GM23338 (cell line): Measurements from ENCODE around the gene CCPG1. TPM values are rescaled to one million over a fixed set of nuclear protein-coding genes. Genes with fewer than 3 reads are reported as not detected.
A peak's percentile ranks its signal among the peaks of the same experiment; 100 is the strongest.

Experiments used
- ATAC-seq: fragments of 200-7000 bp; cut with Tn5 transposase; 3 replicates; pipeline ENCODE4 v1.9.1; 2020
- DNase-seq: peaks from one replicate; pipeline ENCODE4 v3.0.0-alpha.2; 2015; ENCODE audit warnings: low spot score
- H2AFZ ChIP-seq: fragments of 200-600 bp; sonication (generic); 2 replicates; pipeline ENCODE4 v1.8.0; 2016; ENCODE audit warnings: antibody characterized with exemption, mild to moderate bottlenecking, moderate library complexity
- H3F3A ChIP-seq: fragments of 200-600 bp; sonication (generic); replicated peaks from 2 replicates; pipeline ENCODE4 v1.8.0; 2017; ENCODE audit warnings: antibody characterized with exemption, mixed run types, low read depth
- H3K27ac ChIP-seq: fragments of 200-600 bp; sonication (generic); 2 replicates; pipeline ENCODE4 v1.6.1; 2016; ENCODE audit warnings: low read depth
- H3K27me3 ChIP-seq: fragments of 200-600 bp; sonication (generic); 2 replicates; pipeline ENCODE4 v1.8.0; 2016; ENCODE audit warnings: mild to moderate bottlenecking, mixed run types, moderate library complexity; ENCODE audit not compliant: insufficient read depth
- H3K36me3 ChIP-seq: fragments of 200-600 bp; sonication (generic); 2 replicates; pipeline ENCODE4 v1.8.0; 2016; ENCODE audit warnings: mild to moderate bottlenecking; ENCODE audit not compliant: insufficient read depth
- H3K4me1 ChIP-seq: fragments of 200-600 bp; sonication (generic); 2 replicates; pipeline ENCODE4 v1.8.0; 2016; ENCODE audit warnings: mild to moderate bottlenecking, moderate library complexity; ENCODE audit not compliant: insufficient read depth
- H3K4me2 ChIP-seq: fragments of 200-600 bp; sonication (generic); 2 replicates; pipeline ENCODE4 v1.7.1; 2017; ENCODE audit warnings: mixed run types
- H3K4me3 ChIP-seq: fragments of 200-600 bp; sonication (generic); 2 replicates; pipeline ENCODE4 v1.6.1; 2016; ENCODE audit warnings: mixed run types
- H3K79me2 ChIP-seq: fragments of 200-600 bp; sonication (generic); replicated peaks from 2 replicates; pipeline ENCODE4 v1.8.0; 2017; ENCODE audit warnings: mild to moderate bottlenecking; ENCODE audit not compliant: insufficient read depth
- H3K9me2 ChIP-seq: fragments of 200-600 bp; sonication (generic); 2 replicates; pipeline ENCODE4 v1.8.0; 2017; ENCODE audit not compliant: insufficient read depth
- H4K20me1 ChIP-seq: fragments of 200-600 bp; sonication (generic); replicated peaks from 2 replicates; pipeline ENCODE4 v1.8.0; 2017; ENCODE audit warnings: mild to moderate bottlenecking; ENCODE audit not compliant: insufficient read depth
- H3K27ac Mint-ChIP-seq: 2 replicates; pipeline ENCODE4 v1.8.0; 2020; ENCODE audit warnings: inconsistent platforms, mild to moderate bottlenecking, moderate library complexity, mixed read lengths
- H3K27me3 Mint-ChIP-seq: 3 replicates; pipeline ENCODE4 v1.8.0; 2022; ENCODE audit warnings: low read depth, mild to moderate bottlenecking, moderate library complexity, mixed read lengths, inconsistent platforms; ENCODE audit not compliant: insufficient read depth, poor library complexity
- H3K36me3 Mint-ChIP-seq: 3 replicates; pipeline ENCODE4 v1.8.0; 2021; ENCODE audit warnings: low read depth, mild to moderate bottlenecking, inconsistent platforms, moderate library complexity, mixed read lengths
- H3K4me1 Mint-ChIP-seq: 3 replicates; pipeline ENCODE4 v1.8.0; 2020; ENCODE audit warnings: mild to moderate bottlenecking, inconsistent platforms, mixed read lengths
- H3K4me3 Mint-ChIP-seq: 3 replicates; pipeline ENCODE4 v1.8.0; 2021; ENCODE audit warnings: moderate library complexity, mild to moderate bottlenecking, inconsistent platforms, mixed read lengths
- H3K9me3 Mint-ChIP-seq: 3 replicates; pipeline ENCODE4 v1.8.0; 2020; ENCODE audit warnings: moderate library complexity, mild to moderate bottlenecking, inconsistent platforms, mixed read lengths
- CREB1 ChIP-seq: fragments of 250-450 bp; sonication (Bioruptor Pico); IDR thresholded peaks from 2 replicates; pipeline ENCODE4 v1.5.0; 2020; ENCODE audit warnings: low read depth, mild to moderate bottlenecking, moderate library complexity
- JUNB ChIP-seq: IDR thresholded peaks from one replicate; pipeline ENCODE4 v1.6.1; 2016; ENCODE audit warnings: antibody characterized with exemption; ENCODE audit not compliant: unreplicated experiment
- polyA plus RNA-seq: library from polyadenylated mRNA; unstranded; fragments of >200 nt; fragmentation: Nextera tagmentation; extraction: Ambion mirVana; gene quantifications from 2 replicates; pipeline ENCODE4 v1.2.1, GENCODE V29; 2016
- total RNA-seq: library from RNA; depleted of rRNA; stranded (reverse); fragments of >200 nt; shearing (Covaris generic); gene quantifications from 2 replicates; pipeline ENCODE4 v1.2.3, GENCODE V29; 2014
- TF ChIP-seq, protein P1 (sequence below): IDR thresholded peaks from one replicate; pipeline ENCODE4 v1.6.1; 2018; ENCODE audit warnings: antibody characterized with exemption; ENCODE audit not compliant: unreplicated experiment
- TF ChIP-seq, protein P2 (sequence below): fragments of 250-450 bp; sonication (Bioruptor Pico); IDR thresholded peaks from 2 replicates; pipeline ENCODE4 v1.5.0; 2020; ENCODE audit warnings: mild to moderate bottlenecking, moderate library complexity
- TF ChIP-seq, protein P3 (sequence below), 2 experiments: fragments of 200-600 bp in 1 of 2; sonication (generic) in 1 of 2; conservative IDR thresholded peaks; 2 replicates each; pipeline versions ENCODE4 v1.5.1 to v1.6.1; 2016 to 2017; ENCODE audit warnings: antibody characterized with exemption in 2 of 2, low read depth in 2 of 2, mild to moderate bottlenecking in 2 of 2, moderate library complexity in 1 of 2

CCPG1 gene
- total and polyA plus RNA-seq, 2 experiments from 2014 or later: 7.7 to 11.1 TPM

DNA sequence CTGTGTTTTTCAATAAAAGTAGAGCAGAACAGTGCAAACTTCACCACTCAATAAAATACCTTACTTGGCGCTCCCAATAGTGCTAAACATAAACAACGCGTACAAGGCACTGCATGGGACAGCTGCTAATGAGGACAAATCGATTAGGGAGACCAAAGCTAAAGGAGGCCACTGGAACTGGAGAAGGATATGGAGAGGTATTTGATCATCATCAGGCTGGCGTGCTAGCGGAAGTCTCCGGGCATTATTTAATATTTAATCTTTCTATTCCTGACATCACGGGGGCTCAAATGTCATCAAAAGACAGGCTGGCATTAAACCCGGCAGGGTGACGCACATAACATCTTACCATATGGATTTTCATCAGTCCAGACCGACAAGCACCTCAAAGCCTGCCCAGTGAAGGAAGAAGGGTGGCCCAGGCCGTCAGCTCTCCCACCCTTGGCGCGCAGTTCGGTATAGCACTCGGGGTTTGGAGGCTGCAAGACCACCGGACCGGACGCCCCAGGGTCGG, 604 bp downstream of the CCPG1 start (continued):
- TF ChIP-seq CREB1: no peak

DNA sequence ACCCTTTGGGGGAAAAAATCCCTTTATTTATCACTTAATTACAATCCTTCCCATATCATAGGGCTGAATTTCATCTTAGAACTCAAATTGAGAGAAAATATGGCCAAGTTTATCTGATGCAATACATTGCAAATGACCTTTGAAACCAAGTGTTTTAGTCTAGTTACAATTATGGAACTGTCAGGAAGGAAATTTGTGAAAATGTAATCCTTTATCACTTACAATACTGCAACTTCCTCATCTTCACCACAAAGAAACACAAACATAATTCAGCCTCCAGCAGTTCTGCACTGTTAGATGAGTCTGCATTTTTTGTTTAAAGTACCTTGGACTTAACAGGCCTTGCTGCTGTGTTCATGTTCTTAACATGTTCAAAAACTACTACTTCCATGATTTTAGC, 4.6 kb downstream of the CCPG1 start:
- no peaks in the 10 kb centered on the region for H3F3A ChIP-seq
- no peak overlapping the region for H3K4me3 Mint-ChIP-seq
- H3K27ac Mint-ChIP-seq: peak overlapping the region; percentile 67
- H2AFZ ChIP-seq: no peak overlapping the region
- peaks cover 4% of the 10 kb centered on the region for H3K4me1 Mint-ChIP-seq
- H3K9me3 Mint-ChIP-seq: no peaks in the 10 kb centered on the region
- TF ChIP-seq, protein P1, sequence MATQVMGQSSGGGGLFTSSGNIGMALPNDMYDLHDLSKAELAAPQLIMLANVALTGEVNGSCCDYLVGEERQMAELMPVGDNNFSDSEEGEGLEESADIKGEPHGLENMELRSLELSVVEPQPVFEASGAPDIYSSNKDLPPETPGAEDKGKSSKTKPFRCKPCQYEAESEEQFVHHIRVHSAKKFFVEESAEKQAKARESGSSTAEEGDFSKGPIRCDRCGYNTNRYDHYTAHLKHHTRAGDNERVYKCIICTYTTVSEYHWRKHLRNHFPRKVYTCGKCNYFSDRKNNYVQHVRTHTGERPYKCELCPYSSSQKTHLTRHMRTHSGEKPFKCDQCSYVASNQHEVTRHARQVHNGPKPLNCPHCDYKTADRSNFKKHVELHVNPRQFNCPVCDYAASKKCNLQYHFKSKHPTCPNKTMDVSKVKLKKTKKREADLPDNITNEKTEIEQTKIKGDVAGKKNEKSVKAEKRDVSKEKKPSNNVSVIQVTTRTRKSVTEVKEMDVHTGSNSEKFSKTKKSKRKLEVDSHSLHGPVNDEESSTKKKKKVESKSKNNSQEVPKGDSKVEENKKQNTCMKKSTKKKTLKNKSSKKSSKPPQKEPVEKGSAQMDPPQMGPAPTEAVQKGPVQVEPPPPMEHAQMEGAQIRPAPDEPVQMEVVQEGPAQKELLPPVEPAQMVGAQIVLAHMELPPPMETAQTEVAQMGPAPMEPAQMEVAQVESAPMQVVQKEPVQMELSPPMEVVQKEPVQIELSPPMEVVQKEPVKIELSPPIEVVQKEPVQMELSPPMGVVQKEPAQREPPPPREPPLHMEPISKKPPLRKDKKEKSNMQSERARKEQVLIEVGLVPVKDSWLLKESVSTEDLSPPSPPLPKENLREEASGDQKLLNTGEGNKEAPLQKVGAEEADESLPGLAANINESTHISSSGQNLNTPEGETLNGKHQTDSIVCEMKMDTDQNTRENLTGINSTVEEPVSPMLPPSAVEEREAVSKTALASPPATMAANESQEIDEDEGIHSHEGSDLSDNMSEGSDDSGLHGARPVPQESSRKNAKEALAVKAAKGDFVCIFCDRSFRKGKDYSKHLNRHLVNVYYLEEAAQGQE: no peak
- no peak for TF ChIP-seq CREB1
- TF ChIP-seq, protein P2, sequence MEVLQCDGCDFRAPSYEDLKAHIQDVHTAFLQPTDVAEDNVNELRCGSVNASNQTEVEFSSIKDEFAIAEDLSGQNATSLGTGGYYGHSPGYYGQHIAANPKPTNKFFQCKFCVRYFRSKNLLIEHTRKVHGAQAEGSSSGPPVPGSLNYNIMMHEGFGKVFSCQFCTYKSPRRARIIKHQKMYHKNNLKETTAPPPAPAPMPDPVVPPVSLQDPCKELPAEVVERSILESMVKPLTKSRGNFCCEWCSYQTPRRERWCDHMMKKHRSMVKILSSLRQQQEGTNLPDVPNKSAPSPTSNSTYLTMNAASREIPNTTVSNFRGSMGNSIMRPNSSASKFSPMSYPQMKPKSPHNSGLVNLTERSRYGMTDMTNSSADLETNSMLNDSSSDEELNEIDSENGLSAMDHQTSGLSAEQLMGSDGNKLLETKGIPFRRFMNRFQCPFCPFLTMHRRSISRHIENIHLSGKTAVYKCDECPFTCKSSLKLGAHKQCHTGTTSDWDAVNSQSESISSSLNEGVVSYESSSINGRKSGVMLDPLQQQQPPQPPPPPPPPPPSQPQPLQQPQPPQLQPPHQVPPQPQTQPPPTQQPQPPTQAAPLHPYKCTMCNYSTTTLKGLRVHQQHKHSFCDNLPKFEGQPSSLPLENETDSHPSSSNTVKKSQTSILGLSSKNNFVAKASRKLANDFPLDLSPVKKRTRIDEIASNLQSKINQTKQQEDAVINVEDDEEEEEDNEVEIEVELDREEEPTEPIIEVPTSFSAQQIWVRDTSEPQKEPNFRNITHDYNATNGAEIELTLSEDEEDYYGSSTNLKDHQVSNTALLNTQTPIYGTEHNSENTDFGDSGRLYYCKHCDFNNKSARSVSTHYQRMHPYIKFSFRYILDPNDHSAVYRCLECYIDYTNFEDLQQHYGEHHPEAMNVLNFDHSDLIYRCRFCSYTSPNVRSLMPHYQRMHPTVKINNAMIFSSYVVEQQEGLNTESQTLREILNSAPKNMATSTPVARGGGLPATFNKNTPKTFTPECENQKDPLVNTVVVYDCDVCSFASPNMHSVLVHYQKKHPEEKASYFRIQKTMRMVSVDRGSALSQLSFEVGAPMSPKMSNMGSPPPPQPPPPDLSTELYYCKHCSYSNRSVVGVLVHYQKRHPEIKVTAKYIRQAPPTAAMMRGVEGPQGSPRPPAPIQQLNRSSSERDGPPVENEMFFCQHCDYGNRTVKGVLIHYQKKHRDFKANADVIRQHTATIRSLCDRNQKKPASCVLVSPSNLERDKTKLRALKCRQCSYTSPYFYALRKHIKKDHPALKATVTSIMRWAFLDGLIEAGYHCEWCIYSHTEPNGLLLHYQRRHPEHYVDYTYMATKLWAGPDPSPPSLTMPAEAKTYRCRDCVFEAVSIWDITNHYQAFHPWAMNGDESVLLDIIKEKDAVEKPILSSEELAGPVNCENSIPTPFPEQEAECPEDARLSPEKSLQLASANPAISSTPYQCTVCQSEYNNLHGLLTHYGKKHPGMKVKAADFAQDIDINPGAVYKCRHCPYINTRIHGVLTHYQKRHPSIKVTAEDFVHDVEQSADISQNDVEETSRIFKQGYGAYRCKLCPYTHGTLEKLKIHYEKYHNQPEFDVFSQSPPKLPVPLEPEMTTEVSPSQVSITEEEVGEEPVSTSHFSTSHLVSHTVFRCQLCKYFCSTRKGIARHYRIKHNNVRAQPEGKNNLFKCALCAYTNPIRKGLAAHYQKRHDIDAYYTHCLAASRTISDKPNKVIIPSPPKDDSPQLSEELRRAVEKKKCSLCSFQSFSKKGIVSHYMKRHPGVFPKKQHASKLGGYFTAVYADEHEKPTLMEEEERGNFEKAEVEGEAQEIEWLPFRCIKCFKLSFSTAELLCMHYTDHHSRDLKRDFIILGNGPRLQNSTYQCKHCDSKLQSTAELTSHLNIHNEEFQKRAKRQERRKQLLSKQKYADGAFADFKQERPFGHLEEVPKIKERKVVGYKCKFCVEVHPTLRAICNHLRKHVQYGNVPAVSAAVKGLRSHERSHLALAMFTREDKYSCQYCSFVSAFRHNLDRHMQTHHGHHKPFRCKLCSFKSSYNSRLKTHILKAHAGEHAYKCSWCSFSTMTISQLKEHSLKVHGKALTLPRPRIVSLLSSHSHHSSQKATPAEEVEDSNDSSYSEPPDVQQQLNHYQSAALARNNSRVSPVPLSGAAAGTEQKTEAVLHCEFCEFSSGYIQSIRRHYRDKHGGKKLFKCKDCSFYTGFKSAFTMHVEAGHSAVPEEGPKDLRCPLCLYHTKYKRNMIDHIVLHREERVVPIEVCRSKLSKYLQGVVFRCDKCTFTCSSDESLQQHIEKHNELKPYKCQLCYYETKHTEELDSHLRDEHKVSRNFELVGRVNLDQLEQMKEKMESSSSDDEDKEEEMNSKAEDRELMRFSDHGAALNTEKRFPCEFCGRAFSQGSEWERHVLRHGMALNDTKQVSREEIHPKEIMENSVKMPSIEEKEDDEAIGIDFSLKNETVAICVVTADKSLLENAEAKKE (CRISPR knock-in tag): no peak
- TF ChIP-seq, protein P3, sequence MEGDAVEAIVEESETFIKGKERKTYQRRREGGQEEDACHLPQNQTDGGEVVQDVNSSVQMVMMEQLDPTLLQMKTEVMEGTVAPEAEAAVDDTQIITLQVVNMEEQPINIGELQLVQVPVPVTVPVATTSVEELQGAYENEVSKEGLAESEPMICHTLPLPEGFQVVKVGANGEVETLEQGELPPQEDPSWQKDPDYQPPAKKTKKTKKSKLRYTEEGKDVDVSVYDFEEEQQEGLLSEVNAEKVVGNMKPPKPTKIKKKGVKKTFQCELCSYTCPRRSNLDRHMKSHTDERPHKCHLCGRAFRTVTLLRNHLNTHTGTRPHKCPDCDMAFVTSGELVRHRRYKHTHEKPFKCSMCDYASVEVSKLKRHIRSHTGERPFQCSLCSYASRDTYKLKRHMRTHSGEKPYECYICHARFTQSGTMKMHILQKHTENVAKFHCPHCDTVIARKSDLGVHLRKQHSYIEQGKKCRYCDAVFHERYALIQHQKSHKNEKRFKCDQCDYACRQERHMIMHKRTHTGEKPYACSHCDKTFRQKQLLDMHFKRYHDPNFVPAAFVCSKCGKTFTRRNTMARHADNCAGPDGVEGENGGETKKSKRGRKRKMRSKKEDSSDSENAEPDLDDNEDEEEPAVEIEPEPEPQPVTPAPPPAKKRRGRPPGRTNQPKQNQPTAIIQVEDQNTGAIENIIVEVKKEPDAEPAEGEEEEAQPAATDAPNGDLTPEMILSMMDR (conservative IDR thresholded peaks at IDR 0.05; ENCODE audit: low read depth in 2 of 2): no peak
- no peak for TF ChIP-seq JUNB
- no peaks in the 10 kb centered on the region for H3K36me3 Mint-ChIP-seq
- H3K4me3 ChIP-seq: no peak overlapping the region
- 0 out of 2 replicates have a peak, but pooled peaks cover 4% of the 10 kb centered on the region for H3K4me1 ChIP-seq
- no peaks in the 10 kb centered on the region for H3K27me3 Mint-ChIP-seq
- no peaks in the 10 kb centered on the region for H3K27me3 ChIP-seq
- DNase-seq (no peak), ATAC-seq (no peak)
- H3K79me2 ChIP-seq: no peaks in the 10 kb centered on the region
- no peak overlapping the region for H3K4me2 ChIP-seq
- H4K20me1 ChIP-seq: no peaks in the 10 kb centered on the region
- no peaks in the 10 kb centered on the region for H3K9me2 ChIP-seq
- no peak overlapping the region for H3K27ac ChIP-seq
- no peaks in the 10 kb centered on the region for H3K36me3 ChIP-seq
